Sigmoid colon (tissue), 4 donors: ENCODE data around the gene TIMM10.

ENCODE experiments used
- POLR2A ChIP-seq, 2 donors: fragments of 450-650 bp; IDR thresholded peaks; one replicate each; pipeline ENCODE4 v1.6.1; 2016; ENCODE audit warnings: antibody characterized with exemption in 2 of 2, mild to moderate bottlenecking in 2 of 2, moderate library complexity in 2 of 2
- POLR2AphosphoS5 ChIP-seq, 4 donors: sonication (generic); formaldehyde crosslinking; IDR thresholded peaks; one replicate each; pipeline ENCODE4 v1.6.1; 2017; ENCODE audit warnings: antibody characterized with exemption in 4 of 4

GRCh38 chr11:57506522-57506921 is 24.0 kb downstream of the TIMM10 start:
- TF ChIP-seq POLR2AphosphoS5 (IDR thresholded peaks at IDR 0.05) (no peak), POLR2A (IDR thresholded peaks at IDR 0.05) (no peak)
